ENCODE data around the gene MISP. TPM values are rescaled to one million over a fixed set of nuclear protein-coding genes. Genes with fewer than 3 reads are reported as not detected.
"Not testable (repeated sequence)": the region's sequence is repeated elsewhere in the genome, so short reads cannot be mapped to it uniquely, and the experiment has no call there.

The MISP gene, protein sequence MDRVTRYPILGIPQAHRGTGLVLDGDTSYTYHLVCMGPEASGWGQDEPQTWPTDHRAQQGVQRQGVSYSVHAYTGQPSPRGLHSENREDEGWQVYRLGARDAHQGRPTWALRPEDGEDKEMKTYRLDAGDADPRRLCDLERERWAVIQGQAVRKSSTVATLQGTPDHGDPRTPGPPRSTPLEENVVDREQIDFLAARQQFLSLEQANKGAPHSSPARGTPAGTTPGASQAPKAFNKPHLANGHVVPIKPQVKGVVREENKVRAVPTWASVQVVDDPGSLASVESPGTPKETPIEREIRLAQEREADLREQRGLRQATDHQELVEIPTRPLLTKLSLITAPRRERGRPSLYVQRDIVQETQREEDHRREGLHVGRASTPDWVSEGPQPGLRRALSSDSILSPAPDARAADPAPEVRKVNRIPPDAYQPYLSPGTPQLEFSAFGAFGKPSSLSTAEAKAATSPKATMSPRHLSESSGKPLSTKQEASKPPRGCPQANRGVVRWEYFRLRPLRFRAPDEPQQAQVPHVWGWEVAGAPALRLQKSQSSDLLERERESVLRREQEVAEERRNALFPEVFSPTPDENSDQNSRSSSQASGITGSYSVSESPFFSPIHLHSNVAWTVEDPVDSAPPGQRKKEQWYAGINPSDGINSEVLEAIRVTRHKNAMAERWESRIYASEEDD
- under 1 TPM; 0.40 to 0.66 TPM for total RNA-seq
- under 1 TPM; 0.41 to 0.42 TPM for polyA plus RNA-seq (ENCODE audit: insufficient read length in 2 of 2)
- long read RNA-seq, donor 1: 0 reads
- long read RNA-seq, donor 2: 0 reads
- long read RNA-seq, donor 3, partial matches to known transcripts: 0 of 1 reads
- long read RNA-seq, donor 3, other reads (novel, unspliced or antisense): 0 of 1 reads
- long read RNA-seq, donor 4: 0 reads

DNA sequence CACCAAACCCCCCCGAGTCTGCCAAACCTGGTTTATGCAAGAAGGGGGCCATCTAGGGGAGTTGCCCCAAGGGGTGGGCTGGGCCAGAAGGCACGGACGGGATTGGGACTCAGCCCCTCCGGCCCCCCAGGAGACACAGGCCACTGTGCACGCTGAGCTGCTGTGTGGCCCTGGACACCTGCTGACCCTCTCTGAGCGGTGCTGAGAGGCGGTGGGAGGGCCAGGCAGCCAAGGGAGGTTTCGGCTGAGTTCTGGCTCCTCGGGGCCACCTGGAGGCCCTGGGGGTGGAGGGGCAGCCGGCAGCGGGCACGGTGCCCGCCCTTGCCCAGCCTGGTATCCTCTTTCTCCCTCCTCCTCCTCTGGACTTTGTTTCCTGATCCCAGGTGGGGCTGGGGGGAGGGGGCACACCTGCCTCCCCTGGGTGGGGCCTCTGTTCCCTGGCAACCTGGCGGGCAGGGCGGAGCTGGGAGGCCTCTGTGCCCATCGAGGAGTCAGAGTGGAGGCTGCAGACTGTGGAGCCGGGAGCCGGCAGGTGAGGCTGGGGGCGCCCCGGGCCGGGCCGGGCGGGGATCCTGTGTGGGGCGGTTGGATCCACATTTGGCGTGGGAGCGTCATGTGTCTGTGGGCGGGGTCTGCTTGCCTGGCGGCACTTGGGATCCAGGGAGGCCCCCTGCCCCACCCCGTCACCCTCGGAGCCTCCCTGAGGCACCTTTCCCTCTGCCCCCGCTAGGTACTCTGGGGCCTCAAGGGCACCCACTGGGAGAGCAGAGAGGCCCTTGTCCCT is at the start of gene MISP:
Gene MISP, plus strand, starts transcription at position 473 of the 784 bp plus-strand sequence. CDS start 5,835 bp downstream, outside the sequence.
- no peak for DNase-seq (ENCODE audit: low read depth in 4 of 6, low spot score in 6 of 6)
- Histone ChIP-seq H3K4me1 (ENCODE audit: control insufficient read depth, insufficient read depth, low read length) (peaks cover 4% of the 10 kb centered on the region), H3K27me3 (ENCODE audit: control insufficient read depth, insufficient read depth, low read length) (no peaks in the 10 kb centered on the region), H3K36me3 (ENCODE audit: control insufficient read depth, insufficient read depth, low read length) (peaks cover 32% of the 10 kb centered on the region), H3K4me3 (ENCODE audit: low read depth, low read length) (no peak within 1 kb of the TSS), H3K9me3 (ENCODE audit: control insufficient read depth, insufficient read depth, low read length) (peaks cover 3% of the 10 kb centered on the region), H3K27ac (ENCODE audit: low read depth, low read length) (peak within 1 kb of the TSS; percentile 25)
- 75% methylated on average over 25 of the region's 31 CpGs for WGBS (ENCODE audit: insufficient coverage)

DNA sequence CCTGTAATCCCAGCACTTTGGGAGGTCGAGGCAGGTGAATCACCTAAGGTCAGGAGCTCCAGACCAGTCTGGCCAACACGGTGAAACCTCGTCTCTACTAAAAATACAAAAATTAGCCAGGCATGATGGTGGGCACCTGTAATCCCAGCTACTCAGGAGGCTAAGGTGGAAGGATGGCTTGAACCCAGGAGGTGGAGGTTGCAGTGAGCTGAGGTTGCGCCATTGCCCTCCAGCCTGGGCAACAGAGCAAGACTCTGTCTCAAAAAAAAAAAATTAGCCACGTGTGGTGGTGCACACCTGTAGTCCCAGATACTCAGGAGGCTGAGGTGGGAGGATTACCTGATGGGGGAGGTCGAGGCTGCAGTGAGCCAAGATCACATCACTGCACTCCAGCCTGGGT is 48.1 kb upstream of the MISP start:
- H3K36me3 ChIP-seq (ENCODE audit: control insufficient read depth, insufficient read depth, low read length); H3K27me3 ChIP-seq (ENCODE audit: control insufficient read depth, insufficient read depth, low read length); H3K27ac ChIP-seq (ENCODE audit: low read depth, low read length); H3K4me3 ChIP-seq (ENCODE audit: low read depth, low read length); H3K9me3 ChIP-seq (ENCODE audit: control insufficient read depth, insufficient read depth, low read length); DNase-seq (ENCODE audit: low read depth in 4 of 6, low spot score in 6 of 6): not testable (repeated sequence)
- H3K4me1 ChIP-seq (ENCODE audit: control insufficient read depth, insufficient read depth, low read length): peaks cover 12% of the 10 kb centered on the region
- WGBS (ENCODE audit: insufficient coverage): 81% methylated on average over 4 of the region's 6 CpGs

DNA sequence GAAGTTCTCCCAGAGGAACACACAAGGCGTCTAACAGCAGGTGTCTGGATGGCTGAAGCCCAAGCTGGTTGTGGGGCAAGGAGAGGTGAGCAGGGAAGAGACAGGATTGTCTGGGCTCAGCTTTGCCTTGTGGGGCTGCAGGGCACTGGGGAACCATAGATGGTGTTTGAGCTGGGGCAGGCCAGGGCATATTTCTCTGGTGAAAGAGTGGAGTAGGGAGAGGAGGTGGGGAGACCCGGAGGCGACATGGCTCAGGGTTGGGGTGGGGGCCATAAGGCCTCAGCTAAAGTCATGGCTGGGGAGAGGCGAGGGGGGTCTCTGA is 47.6 kb upstream of the MISP start:
- Histone ChIP-seq H3K27ac (ENCODE audit: low read depth, low read length) (no peak overlapping the region), H3K27me3 (ENCODE audit: control insufficient read depth, insufficient read depth, low read length) (peaks cover 8% of the 10 kb centered on the region), H3K36me3 (ENCODE audit: control insufficient read depth, insufficient read depth, low read length) (no peaks in the 10 kb centered on the region), H3K4me1 (ENCODE audit: control insufficient read depth, insufficient read depth, low read length) (peaks cover 16% of the 10 kb centered on the region), H3K9me3 (ENCODE audit: control insufficient read depth, insufficient read depth, low read length) (no peaks in the 10 kb centered on the region), H3K4me3 (ENCODE audit: low read depth, low read length) (no peak overlapping the region)
- no peak for DNase-seq (ENCODE audit: low read depth in 4 of 6, low spot score in 6 of 6)
- 71% methylated on average over 3 of the region's 4 CpGs for WGBS (ENCODE audit: insufficient coverage)

DNA sequence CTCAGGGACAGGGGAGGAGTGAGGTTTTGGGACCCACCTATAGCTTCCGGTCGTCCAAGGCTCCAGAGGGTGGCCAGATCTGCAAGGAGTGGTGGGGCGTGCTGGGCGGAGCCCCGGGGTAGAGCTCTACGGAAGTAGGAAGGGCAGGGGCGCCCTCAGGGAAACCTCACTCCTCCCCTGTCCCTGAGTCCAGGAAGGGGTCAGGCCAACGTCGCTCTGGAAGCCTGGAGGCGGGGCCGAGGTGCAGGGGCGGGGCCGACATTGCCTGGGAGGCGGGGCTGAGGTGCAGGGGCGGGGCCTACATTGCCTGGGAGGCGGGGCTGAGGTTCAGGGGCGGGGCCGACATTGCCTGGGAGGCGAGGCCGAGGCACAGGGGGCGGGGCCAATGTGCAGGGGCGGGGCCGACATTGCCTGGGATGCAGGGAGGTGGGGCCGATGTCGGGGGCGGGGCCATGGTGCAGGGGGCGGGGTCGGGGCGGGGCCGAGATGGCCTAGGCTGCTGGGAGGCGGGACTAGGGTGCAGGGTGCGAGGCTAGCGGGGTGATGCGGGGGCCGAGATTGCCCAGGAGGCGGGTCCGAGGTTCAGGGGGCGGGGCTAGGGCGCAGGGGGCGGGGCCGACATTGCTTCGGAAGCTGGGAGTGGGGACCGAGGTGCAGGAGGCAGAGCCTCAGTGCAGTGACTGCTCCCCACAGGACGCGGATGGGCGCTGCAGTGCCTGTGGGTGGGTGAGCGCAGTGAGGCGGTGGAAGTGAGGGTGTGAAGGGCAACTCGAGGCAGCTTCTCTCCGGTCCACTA is 47.1 kb upstream of the MISP start:
- Histone ChIP-seq H3K9me3 (ENCODE audit: control insufficient read depth, insufficient read depth, low read length) (no peaks in the 10 kb centered on the region), H3K4me3 (ENCODE audit: low read depth, low read length) (no peak overlapping the region), H3K27ac (ENCODE audit: low read depth, low read length) (no peak overlapping the region), H3K27me3 (ENCODE audit: control insufficient read depth, insufficient read depth, low read length) (peaks cover 8% of the 10 kb centered on the region), H3K4me1 (ENCODE audit: control insufficient read depth, insufficient read depth, low read length) (peaks cover 19% of the 10 kb centered on the region), H3K36me3 (ENCODE audit: control insufficient read depth, insufficient read depth, low read length) (no peaks in the 10 kb centered on the region)
- DNase-seq (ENCODE audit: low read depth in 4 of 6, low spot score in 6 of 6): peak in 2 of 6 donors; percentile 39 to 65
- 4% methylated on average over 26 of the region's 50 CpGs for WGBS (ENCODE audit: insufficient coverage)

DNA sequence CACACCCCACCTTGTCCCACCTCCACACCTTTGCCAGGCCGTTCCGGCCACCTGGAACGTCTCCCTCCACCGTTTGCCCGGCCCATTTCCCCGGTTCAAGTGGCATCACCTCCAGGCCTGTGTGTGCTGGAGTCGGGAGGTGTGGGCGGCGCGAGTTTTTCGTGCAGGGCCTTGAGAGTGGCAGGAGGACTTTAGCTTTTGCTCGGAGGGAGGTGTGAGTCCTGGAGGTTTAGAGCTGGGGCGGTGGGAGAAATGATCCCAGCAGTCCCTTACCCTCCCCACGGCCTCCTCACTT is 46.5 kb upstream of the MISP start:
- H3K27me3 ChIP-seq (ENCODE audit: control insufficient read depth, insufficient read depth, low read length): peaks cover 8% of the 10 kb centered on the region
- peaks cover 19% of the 10 kb centered on the region for H3K4me1 ChIP-seq (ENCODE audit: control insufficient read depth, insufficient read depth, low read length)
- no peaks in the 10 kb centered on the region for H3K36me3 ChIP-seq (ENCODE audit: control insufficient read depth, insufficient read depth, low read length)
- WGBS (ENCODE audit: insufficient coverage): 10% methylated on average over 8 of the region's 14 CpGs
- H3K4me3 ChIP-seq (ENCODE audit: low read depth, low read length): no peak overlapping the region
- no peak for DNase-seq (ENCODE audit: low read depth in 4 of 6, low spot score in 6 of 6)
- no peak overlapping the region for H3K27ac ChIP-seq (ENCODE audit: low read depth, low read length)
- no peaks in the 10 kb centered on the region for H3K9me3 ChIP-seq (ENCODE audit: control insufficient read depth, insufficient read depth, low read length)

DNA sequence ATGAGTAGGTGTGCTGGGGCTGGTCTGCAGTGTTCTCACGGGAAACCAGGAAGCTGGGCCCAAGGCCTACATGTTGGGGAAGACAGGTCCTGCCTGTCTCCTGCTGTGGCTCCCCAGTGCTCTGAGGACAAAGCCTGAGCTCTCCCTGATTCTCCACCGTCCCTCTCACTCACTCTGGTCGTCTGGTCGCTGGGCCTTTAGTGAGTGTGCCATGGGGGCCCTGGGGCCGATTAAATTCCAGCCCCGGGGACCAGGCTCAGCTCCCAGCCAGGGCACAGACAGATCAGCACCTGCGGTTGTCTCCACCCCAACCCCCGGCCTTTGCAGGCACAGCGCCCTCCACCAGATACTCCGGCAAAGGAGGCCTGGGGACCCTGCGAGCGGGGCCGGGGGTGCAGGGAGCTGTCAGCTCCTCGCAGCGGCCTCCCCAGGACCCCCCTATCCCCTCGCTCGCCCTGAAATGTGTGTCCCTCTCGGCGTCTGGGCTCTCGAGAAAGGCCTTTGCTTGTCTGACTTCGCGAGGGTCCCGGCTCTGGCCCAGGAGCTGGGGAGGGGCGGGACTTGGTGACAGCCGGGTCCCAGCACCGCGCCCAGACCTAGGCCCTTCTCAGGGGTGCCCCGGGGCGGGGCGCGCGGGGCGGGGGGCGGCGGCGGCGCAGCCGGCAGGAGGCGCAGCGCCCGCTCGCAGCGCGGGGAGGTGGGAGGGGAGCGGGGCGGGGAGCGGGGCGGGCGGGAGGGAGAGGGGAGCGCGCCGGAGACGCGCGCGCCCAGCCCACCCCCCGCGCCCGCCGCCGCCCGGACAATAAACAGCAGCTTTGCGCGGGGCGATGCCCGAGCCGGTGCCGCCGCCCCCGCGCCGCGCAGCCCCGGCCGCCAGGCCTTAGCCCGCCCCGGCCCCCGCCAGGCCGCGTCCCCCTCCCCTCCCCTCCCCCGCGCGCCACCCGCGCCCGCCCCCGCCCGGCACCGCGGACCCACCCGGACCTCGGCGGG is 42.5 kb upstream of the MISP start, which contains the start of gene PALM:
Gene PALM, plus strand, starts transcription at position 782 of the 990 bp plus-strand sequence. CDS start 212 bp downstream, outside the sequence.
- H3K27me3 ChIP-seq (ENCODE audit: control insufficient read depth, insufficient read depth, low read length): peaks cover 6% of the 10 kb centered on the region
- DNase-seq (ENCODE audit: low read depth in 4 of 6, low spot score in 6 of 6): peak in 2 of 6 donors; percentile 84 to 85
- H3K27ac ChIP-seq (ENCODE audit: low read depth, low read length): peak within 1 kb of the TSS; percentile 79

DNA sequence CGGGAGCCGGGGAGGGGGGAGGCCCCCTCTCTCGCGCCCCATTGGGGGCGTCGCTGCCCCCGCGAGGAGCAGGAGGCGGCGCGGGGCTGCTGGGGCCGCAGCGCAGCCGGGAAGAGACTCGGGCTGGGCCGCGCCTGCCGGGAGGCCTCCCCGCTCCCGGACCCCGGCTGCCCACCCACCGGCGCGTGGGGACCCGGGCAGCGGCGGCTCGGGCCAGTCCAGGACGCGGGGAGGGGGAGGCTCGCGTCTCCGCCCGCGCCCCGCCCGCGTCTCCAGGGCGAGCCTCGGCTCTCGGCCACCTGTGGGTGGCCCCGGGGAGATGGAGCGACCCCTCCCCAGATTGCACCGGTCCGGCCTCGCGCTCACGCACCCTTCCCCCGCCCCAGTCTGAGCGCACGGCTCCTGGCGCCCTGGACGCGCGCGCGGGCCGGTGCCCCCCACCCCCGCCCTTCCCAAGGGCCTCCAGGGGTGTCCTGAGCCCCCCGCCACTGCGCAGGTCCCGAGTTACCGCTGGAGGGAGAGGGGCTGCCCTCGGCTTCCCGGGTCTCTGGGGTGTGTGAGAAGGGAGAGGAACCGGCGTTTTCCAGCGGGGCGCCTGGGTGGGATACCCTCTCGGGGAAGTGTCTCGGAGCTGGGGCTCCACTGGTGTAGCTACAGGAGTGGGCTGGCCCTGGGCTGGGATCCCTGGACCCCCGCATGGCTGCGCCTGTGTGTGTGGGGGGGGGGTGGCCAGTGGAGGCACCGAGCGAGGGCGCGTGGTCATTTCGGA is 41.5 kb upstream of the MISP start:
- no peaks in the 10 kb centered on the region for H3K9me3 ChIP-seq (ENCODE audit: control insufficient read depth, insufficient read depth, low read length)
- peak in 2 of 6 donors; percentile 28 to 38 for DNase-seq (ENCODE audit: low read depth in 4 of 6, low spot score in 6 of 6)
- under 1% methylated on average over 75 of the region's 78 CpGs for WGBS (ENCODE audit: insufficient coverage)
- H3K4me1 ChIP-seq (ENCODE audit: control insufficient read depth, insufficient read depth, low read length): peaks cover 34% of the 10 kb centered on the region
- H3K27ac ChIP-seq (ENCODE audit: low read depth, low read length): peak overlapping the region; percentile 79
- peaks cover 3% of the 10 kb centered on the region for H3K27me3 ChIP-seq (ENCODE audit: control insufficient read depth, insufficient read depth, low read length)
- peak overlapping the region; percentile 64 for H3K4me3 ChIP-seq (ENCODE audit: low read depth, low read length)
- H3K36me3 ChIP-seq (ENCODE audit: control insufficient read depth, insufficient read depth, low read length): peaks cover 18% of the 10 kb centered on the region

More for the DNA sequence above, 42.5 kb upstream of the MISP start, which contains the start of gene PALM:
- peaks cover 18% of the 10 kb centered on the region for H3K36me3 ChIP-seq (ENCODE audit: control insufficient read depth, insufficient read depth, low read length)
- H3K4me1 ChIP-seq (ENCODE audit: control insufficient read depth, insufficient read depth, low read length): peaks cover 39% of the 10 kb centered on the region
- H3K9me3 ChIP-seq (ENCODE audit: control insufficient read depth, insufficient read depth, low read length): no peaks in the 10 kb centered on the region
- H3K4me3 ChIP-seq (ENCODE audit: low read depth, low read length): peak within 1 kb of the TSS; percentile 64
- WGBS (ENCODE audit: insufficient coverage): 6% methylated on average over 52 of the region's 93 CpGs

Measured in spinal cord (tissue), 10 donors.